ENCODE measurements around the gene NF1. TPM values are rescaled to one million over a fixed set of nuclear protein-coding genes. Genes with fewer than 3 reads are reported as not detected.
A peak's percentile ranks its signal among the peaks of the same experiment; 100 is the strongest.

Gene NF1
- polyA plus RNA-seq, 2 of the 4 experiments (the other 2 are of a cell fraction) = 15.9 to 73.2 TPM

- POLR2A ChIA-PET = no interaction called here
- H3K4me2 ChIP-seq = no peak overlapping the region
- FAIRE-seq = no peak
- no peak for TF ChIP-seq HMGXB4 (CRISPR knock-in tag; IDR thresholded peaks at IDR 0.05; ENCODE audit: borderline replicate concordance)
- TF ChIP-seq ZC3H11A (IDR thresholded peaks at IDR 0.05) = no peak
- no peak for TF ChIP-seq BCL3 (IDR thresholded peaks at IDR 0.05)
- TF ChIP-seq HEYL (CRISPR knock-in tag; IDR thresholded peaks at IDR 0.05) = no peak
- TF ChIP-seq E2F6 (IDR thresholded peaks at IDR 0.05; ENCODE audit: borderline replicate concordance, low read depth) = no peak
- TF ChIP-seq TFCP2L1 (CRISPR knock-in tag; IDR thresholded peaks at IDR 0.05) = no peak
- no peak for TF ChIP-seq EHMT2 (IDR thresholded peaks at IDR 0.05; ENCODE audit: low read depth)
- TF ChIP-seq ELK1 (IDR thresholded peaks at IDR 0.05; ENCODE audit: low read depth, low read length) = no peak
- TF ChIP-seq JUNB (IDR thresholded peaks at IDR 0.05) = no peak
- DNase-seq (ENCODE audit: low read depth in 1 of 2, low spot score in 1 of 2) = no peak
- WGBS (ENCODE audit: missing lambda C conversion rate) = 57% methylated on average over 12 of the region's 12 CpGs
- CTCF ChIA-PET = interaction anchor here (1.6 to 5.9 kb wide), 5 partner anchors 11 to 111 kb away, joined by 3 to 29 read pairs (median 4); no protein-coding TSS in a partner anchor
- H3K4me3 ChIP-seq = no peak overlapping the region
- H3K27ac ChIP-seq = no peak overlapping the region
- peak in 1 of 2 experiments; percentile 34; a peak in 3 of 6 replicates for ATAC-seq
- H3K9me3 ChIP-seq = no peaks in the 10 kb centered on the region
- no peaks in the 10 kb centered on the region; the same call in 2 of the 3 replicates for H3K4me1 ChIP-seq
These were observed 319.2 kb downstream of the NF1 start for GRCh38 chr17:31413874-31414549.

GRCh38 chr17:31414550-31414918, 319.8 kb downstream of the NF1 start:
- Histone ChIP-seq H3K9me3 (no peaks in the 10 kb centered on the region), H3K4me3 (no peak overlapping the region), H3K4me2 (no peak overlapping the region), H3K4me1 (no peaks in the 10 kb centered on the region; the same call in 2 of the 3 replicates), H3K27ac (no peak overlapping the region)
- TF ChIP-seq FOSL2 (IDR thresholded peaks at IDR 0.05) (no peak), FOSL2 (CRISPR knock-in tag; IDR thresholded peaks at IDR 0.05) (no peak), HDAC2 (IDR thresholded peaks at IDR 0.05) (no peak), ELK1 (IDR thresholded peaks at IDR 0.05; ENCODE audit: low read depth, low read length) (no peak), MYC (IDR thresholded peaks at IDR 0.05; ENCODE audit: borderline replicate concordance, low read length) (no peak), MAX (IDR thresholded peaks at IDR 0.05) (no peak), HMGXB4 (CRISPR knock-in tag; IDR thresholded peaks at IDR 0.05; ENCODE audit: borderline replicate concordance) (no peak), RAD21 (conservative IDR thresholded peaks at IDR 0.05 in 1 of 2, IDR thresholded peaks at IDR 0.05 in 1 of 2) (no peak), NFE2L2 (conservative IDR thresholded peaks at IDR 0.05; ENCODE audit: low read length) (no peak), POLR2AphosphoS2 (conservative IDR thresholded peaks at IDR 0.05; ENCODE audit: low read length) (no peak), HEYL (CRISPR knock-in tag; IDR thresholded peaks at IDR 0.05) (no peak), CHD2 (IDR thresholded peaks at IDR 0.05; ENCODE audit: low read length, partially characterized antibody) (no peak)
- DNase-seq (ENCODE audit: low read depth in 1 of 2, low spot score in 1 of 2) (no peak), ATAC-seq (no peak), FAIRE-seq (no peak)
- CTCF ChIA-PET = interaction anchor here (1.6 to 5.9 kb wide), 5 partner anchors 11 to 111 kb away, joined by 3 to 29 read pairs (median 4); no protein-coding TSS in a partner anchor
- POLR2A ChIA-PET = no interaction called here
- WGBS (ENCODE audit: missing lambda C conversion rate) = 80% methylated on average over 5 of the region's 6 CpGs
